Measurements from ENCODE around the gene WARS2. TPM values are rescaled to one million over a fixed set of nuclear protein-coding genes. Genes with fewer than 3 reads are reported as not detected.

Gene WARS2
- total RNA-seq, 4 donors from 2014 or later, result 15.6 to 21.8 (median 20.1) TPM

DNA sequence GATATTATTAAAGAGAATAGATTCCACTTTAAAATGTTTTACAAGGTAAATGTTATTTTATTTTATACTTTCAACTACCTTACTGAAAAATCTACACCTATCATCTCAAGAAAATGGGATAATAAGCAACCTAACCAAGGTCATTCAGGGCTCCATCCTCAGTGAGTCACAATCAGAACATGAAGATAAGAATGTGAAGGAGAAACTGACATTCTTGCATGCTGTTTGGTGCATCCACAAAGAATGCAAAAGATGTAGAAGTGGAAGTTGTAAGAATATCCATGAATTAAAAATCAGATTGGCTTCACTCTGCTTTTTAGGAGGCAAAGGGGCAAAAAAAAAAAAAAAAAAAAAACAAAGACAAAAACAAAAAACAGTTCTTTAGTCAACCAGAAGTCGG lies 6.5 kb downstream of the WARS2 start:
- TF ChIP-seq, protein P1, sequence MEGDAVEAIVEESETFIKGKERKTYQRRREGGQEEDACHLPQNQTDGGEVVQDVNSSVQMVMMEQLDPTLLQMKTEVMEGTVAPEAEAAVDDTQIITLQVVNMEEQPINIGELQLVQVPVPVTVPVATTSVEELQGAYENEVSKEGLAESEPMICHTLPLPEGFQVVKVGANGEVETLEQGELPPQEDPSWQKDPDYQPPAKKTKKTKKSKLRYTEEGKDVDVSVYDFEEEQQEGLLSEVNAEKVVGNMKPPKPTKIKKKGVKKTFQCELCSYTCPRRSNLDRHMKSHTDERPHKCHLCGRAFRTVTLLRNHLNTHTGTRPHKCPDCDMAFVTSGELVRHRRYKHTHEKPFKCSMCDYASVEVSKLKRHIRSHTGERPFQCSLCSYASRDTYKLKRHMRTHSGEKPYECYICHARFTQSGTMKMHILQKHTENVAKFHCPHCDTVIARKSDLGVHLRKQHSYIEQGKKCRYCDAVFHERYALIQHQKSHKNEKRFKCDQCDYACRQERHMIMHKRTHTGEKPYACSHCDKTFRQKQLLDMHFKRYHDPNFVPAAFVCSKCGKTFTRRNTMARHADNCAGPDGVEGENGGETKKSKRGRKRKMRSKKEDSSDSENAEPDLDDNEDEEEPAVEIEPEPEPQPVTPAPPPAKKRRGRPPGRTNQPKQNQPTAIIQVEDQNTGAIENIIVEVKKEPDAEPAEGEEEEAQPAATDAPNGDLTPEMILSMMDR (IDR thresholded peaks at IDR 0.05; ENCODE audit: low read depth), result no peak

DNA sequence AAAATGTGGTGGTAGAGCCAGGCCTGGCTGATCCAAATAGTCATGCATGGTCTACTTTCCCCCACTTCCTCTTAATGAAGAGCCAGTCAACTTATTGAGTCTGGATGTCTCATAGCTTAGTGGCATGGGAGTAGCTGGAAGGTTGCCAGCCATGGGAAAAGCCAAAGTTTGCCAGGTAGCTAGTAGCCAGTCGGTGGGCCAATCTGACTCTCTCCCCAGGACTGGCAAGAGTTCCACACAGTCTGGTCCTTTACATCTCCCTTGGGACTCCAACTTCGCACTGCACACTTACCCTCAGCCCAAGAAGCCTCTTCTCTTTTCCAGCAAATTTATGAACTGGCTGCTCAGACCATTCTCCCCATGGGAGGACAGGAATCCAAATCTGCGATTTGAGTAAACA lies 8.3 kb downstream of the WARS2 start:
- TF ChIP-seq, protein P1 (IDR thresholded peaks at IDR 0.05; ENCODE audit: low read depth), result no peak

DNA sequence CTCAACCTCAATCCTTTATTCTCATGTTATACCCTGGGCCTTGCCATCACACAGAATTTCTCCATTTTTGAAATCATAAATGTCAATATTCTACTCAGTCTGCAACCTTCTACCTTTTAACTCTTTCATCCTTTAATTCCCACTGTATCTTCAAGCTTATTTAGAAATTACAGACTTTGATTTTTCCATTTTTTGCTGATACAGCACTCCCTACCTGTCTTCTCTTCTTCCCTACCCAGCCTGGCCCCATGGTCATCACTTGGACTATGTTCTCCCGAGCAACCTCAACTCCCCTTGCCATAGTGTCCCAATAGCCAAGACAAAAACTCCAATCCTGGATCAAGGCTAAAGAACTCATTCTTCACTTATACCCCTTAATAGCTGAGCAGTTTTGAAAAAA lies 14.6 kb downstream of the WARS2 start:
- TF ChIP-seq, protein P1 (IDR thresholded peaks at IDR 0.05; ENCODE audit: low read depth), result no peak

DNA sequence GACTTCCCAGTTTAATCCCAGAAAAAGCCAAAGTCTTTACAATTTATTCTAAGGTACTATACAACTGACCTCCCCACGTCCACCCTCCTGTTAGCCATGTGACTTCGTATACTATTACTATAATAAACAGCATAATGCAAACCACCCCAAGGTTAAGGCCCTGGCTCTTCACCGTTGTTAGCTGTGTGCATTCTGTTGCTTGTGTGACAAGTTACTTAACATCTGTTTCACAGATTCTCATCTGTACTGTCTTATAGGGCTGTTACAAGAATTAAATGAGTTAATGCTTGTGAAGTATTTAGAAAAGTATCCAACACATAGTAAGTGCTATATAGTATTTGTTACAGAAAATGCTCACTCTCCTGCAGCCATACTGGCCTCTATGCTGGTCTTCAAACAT lies 15.7 kb downstream of the WARS2 start:
- TF ChIP-seq, protein P1 (IDR thresholded peaks at IDR 0.05; ENCODE audit: low read depth), result no peak

DNA sequence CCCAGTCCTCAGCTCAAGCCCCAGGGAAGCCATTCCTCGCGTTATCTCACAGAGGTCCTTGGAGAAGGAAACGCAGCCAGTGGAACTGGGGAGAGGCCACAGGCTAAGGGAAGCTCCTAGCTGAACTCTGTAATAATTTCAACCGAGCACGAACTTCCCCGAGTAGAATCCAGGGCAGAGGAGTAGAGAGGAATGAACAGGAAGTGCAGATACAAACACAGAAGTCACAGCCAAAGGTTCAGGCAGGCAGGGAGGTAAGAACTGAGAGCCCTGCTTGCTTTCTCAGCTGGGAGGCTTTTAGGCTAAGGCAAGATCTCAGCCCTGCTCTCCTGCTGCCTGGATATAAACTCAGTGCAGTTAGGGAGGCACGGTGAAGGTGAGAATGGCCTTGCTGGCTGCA lies 23.7 kb downstream of the WARS2 start:
- TF ChIP-seq, protein P1 (IDR thresholded peaks at IDR 0.05; ENCODE audit: low read depth), result no peak

DNA sequence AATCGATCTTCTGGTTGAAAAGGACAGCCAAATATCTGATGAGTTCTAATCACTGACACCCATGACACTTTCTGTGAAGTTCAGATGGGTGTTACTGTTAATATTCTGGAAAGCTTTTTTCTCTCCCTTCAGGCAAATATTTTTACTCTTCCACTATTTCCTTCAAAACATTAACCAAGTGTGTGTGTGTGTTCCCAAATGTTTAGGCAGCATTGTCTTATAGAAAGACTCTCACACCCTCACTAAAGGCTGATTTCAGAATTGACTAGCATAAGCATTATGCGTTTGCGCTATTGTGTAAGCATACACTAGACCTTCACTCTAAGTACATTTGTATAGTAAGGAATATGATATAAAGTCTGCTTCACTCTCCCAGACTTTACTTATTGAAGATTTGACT lies 24.7 kb downstream of the WARS2 start:
- TF ChIP-seq, protein P1 (IDR thresholded peaks at IDR 0.05; ENCODE audit: low read depth), result no peak

DNA sequence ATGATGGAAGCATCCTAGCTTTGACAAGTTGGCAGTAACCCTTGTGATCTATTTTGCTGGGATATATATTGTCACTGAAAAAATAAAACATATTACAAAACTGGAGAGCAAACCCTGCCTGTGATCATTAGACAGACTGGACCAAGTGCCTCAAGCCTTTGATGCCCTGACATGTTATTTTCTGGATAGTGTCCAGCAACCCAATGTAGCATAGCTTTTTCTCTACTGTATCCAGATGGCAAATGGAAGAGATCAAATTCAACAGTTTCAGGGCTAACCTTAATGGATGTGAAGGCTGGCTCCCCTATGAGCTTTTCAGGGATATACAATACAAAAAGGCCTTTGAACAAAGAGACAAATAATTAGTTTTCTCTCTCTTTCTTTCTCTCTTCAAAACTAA lies 25.1 kb downstream of the WARS2 start:
- TF ChIP-seq, protein P1 (IDR thresholded peaks at IDR 0.05; ENCODE audit: low read depth), result no peak
